Measurements from ENCODE around the gene YES1. TPM values are rescaled to one million over a fixed set of nuclear protein-coding genes. Genes with fewer than 3 reads are reported as not detected.

The YES1 gene
- total and polyA plus RNA-seq, 3 donors from 2014 or later, result 31.8 to 228 (median 193) TPM

GRCh38 chr18:692824-693223 is 119.2 kb downstream of the YES1 start:
- H3K27ac ChIP-seq, result peak overlapping the region; percentile 45 to 53
- intact Hi-C loops (cut with DNase I; ENCODE audit: low total_unique reads), result no loop called here
- no peaks in the 10 kb centered on the region for H3K36me3 ChIP-seq (ENCODE audit: low read depth, missing control alignments)
- peaks cover 29% of the 10 kb centered on the region for H3K4me1 ChIP-seq
- no peak for TF ChIP-seq POLR2A (IDR thresholded peaks at IDR 0.05)
- TF ChIP-seq CTCF (IDR thresholded peaks at IDR 0.05), result no peak
- 22 to 40% methylated on average over 6 of the region's 6 CpGs for WGBS, 2 donors
- no peaks in the 10 kb centered on the region for H3K9me3 ChIP-seq
- no peak overlapping the region for H3K4me3 ChIP-seq
- no peaks in the 10 kb centered on the region for H3K27me3 ChIP-seq
- peak; percentile 75 for DNase-seq

- Histone ChIP-seq H3K27me3 (no peaks in the 10 kb centered on the region), H3K9me3 (no peaks in the 10 kb centered on the region), H3K4me1 (peaks cover 19% of the 10 kb centered on the region), H3K36me3 (ENCODE audit: low read depth, missing control alignments) (no peaks in the 10 kb centered on the region), H3K27ac (no peak overlapping the region), H3K4me3 (no peak overlapping the region)
- WGBS, 2 donors, result 84 to 89% methylated on average over 5 of the region's 5 CpGs
- intact Hi-C loops (cut with DNase I; ENCODE audit: low total_unique reads), result no loop called here
- TF ChIP-seq CTCF (IDR thresholded peaks at IDR 0.05) (no peak), POLR2A (IDR thresholded peaks at IDR 0.05) (no peak)
- DNase-seq, result no peak
Measured at GRCh38 chr18:688323-688722, 123.7 kb downstream of the YES1 start.

- Histone ChIP-seq H3K27ac (no peak overlapping the region), H3K4me1 (peaks cover under 1% of the 10 kb centered on the region), H3K27me3 (no peaks in the 10 kb centered on the region), H3K4me3 (no peak overlapping the region), H3K36me3 (ENCODE audit: low read depth, missing control alignments) (no peaks in the 10 kb centered on the region), H3K9me3 (no peaks in the 10 kb centered on the region)
- intact Hi-C loops (cut with DNase I; ENCODE audit: low total_unique reads), result no loop called here
- no peak for DNase-seq
- 72 to 90% methylated on average over 8 to 11 of the region's 11 CpGs for WGBS, 2 donors
- TF ChIP-seq CTCF (IDR thresholded peaks at IDR 0.05) (no peak), POLR2A (IDR thresholded peaks at IDR 0.05) (no peak)
Measured at GRCh38 chr18:686339-687111, 125.5 kb downstream of the YES1 start.

- WGBS, 2 donors, result 89 to 93% methylated on average over 3 of the region's 3 CpGs
- H3K27ac ChIP-seq, result no peak overlapping the region
- intact Hi-C loops (cut with DNase I; ENCODE audit: low total_unique reads), result no loop called here
- no peaks in the 10 kb centered on the region for H3K4me1 ChIP-seq
- no peaks in the 10 kb centered on the region for H3K27me3 ChIP-seq
- H3K36me3 ChIP-seq (ENCODE audit: low read depth, missing control alignments), result no peaks in the 10 kb centered on the region
- no peak for DNase-seq
- TF ChIP-seq POLR2A (IDR thresholded peaks at IDR 0.05) (no peak), CTCF (IDR thresholded peaks at IDR 0.05) (no peak)
- no peak overlapping the region for H3K4me3 ChIP-seq
- no peaks in the 10 kb centered on the region for H3K9me3 ChIP-seq
Measured at GRCh38 chr18:685438-685837, 126.6 kb downstream of the YES1 start.

GRCh38 chr18:683531-683930 is 128.5 kb downstream of the YES1 start:
- intact Hi-C loops (cut with DNase I; ENCODE audit: low total_unique reads), result no loop called here
- no peaks in the 10 kb centered on the region for H3K9me3 ChIP-seq
- no peak overlapping the region for H3K4me3 ChIP-seq
- H3K27me3 ChIP-seq, result no peaks in the 10 kb centered on the region
- no peaks in the 10 kb centered on the region for H3K4me1 ChIP-seq
- 79 to 88% methylated on average over 5 of the region's 5 CpGs for WGBS, 2 donors
- no peak overlapping the region for H3K27ac ChIP-seq
- DNase-seq, result no peak
- H3K36me3 ChIP-seq (ENCODE audit: low read depth, missing control alignments), result no peaks in the 10 kb centered on the region
- TF ChIP-seq CTCF (IDR thresholded peaks at IDR 0.05), result no peak
- no peak for TF ChIP-seq POLR2A (IDR thresholded peaks at IDR 0.05)

All from testis (tissue), 3 donors.